Measurements from ENCODE around the gene CDCA5.

CDCA5 gene

DNA sequence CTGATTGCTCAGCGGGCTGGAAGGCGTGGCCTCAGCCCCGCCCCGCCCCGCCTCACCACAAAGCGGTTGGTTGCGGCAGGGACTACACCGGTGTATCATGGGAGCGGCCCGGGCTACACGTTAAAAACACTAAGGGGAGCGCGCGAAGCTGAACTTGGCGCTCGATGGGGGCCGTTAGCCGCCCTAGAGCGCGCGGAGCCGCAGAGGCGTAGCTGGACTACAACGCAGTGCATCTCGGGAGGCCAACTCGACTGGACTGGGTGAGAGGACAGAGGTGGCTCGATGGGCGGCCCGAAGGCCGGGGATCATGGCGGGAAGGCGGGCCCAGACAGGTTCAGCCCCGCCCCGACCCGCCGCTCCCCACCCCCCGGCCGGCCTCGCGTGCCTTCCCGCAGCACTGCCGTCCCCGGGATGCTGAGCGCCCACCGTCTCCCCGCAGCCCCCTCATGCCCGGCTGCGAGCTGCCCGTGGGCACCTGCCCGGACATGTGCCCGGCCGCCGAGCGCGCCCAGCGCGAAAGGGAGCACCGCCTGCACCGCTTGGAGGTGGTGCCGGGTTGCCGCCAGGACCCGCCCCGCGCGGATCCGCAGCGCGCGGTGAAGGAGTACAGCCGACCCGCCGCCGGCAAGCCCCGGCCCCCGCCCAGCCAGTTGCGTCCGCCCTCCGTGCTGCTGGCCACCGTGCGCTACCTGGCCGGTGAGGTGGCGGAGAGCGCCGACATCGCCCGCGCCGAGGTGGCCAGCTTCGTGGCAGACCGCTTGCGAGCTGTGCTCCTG is 42.8 kb downstream of the CDCA5 start, which contains the start of gene SAC3D1:
SAC3D1 (plus strand) TSS at position 364 of the 776 bp plus-strand sequence; CDS start at position 447, 83 bp downstream.
- peak; percentile 90 for DNase-seq

DNA sequence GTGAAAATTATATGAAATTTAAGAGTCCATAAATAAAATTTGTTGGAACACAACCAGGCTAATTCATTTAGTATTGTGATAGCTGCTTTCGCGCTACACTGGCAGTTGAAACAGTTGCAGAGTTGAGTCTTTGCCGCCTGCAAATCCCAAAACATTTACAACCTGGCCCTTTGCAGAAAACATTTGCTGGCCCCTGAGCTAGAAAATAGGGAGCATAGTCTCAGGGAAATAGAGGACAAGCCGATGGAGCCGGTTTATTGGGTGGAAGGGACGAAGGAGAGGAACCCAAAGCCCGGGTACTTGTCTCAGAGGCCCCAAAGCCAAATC is 43.4 kb downstream of the CDCA5 start:
- no peak for DNase-seq

DNA sequence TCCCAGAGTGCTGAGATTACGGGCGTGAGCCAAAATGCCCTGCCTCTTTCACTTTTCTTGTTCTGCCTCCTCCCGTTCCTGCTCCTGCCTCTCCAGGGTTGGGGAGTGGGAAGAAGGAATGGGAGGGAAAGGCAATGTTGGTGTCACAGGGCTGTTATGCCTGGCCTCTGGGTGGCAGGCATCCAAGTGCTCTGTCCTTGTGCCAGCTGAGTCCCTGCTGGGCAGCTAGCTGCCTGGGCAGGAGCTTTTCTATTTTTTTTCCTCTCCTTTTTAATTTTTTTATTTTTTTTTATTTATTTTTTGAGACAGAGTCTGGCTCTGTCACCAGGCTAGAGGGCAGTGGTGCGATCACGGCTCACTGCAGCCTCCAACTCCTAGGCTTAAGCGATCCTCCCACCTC is 46.9 kb downstream of the CDCA5 start:
- no peak for DNase-seq

DNA sequence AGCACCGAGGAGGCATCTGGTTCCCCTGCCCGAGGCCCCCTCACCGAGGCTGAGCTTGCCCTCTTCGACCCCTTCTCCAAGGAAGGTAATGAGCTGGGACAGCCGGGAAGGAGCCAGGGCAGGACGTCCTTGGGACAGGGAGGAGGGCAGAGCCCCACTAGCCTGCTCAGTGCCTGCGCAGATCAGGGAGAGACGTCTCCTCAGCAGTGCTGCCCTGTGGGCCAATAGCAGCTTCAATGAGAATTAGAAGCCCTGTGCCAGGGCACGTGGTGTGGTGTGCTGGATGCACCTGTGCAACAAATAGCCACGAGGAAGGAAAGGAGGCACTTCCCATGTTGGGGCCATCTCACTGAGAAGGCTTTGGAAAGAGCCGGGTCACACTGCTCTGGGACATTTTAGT is 48.3 kb downstream of the CDCA5 start:
- no peak for DNase-seq

DNA sequence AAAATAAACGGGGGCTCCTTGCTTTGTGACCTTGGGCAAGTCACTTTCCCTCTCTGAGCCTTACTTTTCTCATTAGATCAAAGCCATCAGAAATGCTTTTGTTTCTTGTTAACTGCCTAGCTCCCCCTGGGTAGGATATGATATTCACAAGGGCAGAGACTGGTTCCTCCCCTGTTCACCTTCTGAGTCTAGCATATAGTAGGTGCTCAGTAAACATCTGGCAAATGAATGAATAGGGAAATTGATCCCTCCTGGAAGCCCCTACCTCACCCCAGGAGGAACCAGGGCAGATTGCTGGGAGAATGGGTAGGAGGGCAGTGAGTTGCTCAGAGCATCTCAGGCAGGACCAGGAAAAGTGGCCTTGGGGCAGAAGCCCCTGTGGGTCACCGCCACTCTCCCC is 49.4 kb downstream of the CDCA5 start:
- no peak for DNase-seq

DNA sequence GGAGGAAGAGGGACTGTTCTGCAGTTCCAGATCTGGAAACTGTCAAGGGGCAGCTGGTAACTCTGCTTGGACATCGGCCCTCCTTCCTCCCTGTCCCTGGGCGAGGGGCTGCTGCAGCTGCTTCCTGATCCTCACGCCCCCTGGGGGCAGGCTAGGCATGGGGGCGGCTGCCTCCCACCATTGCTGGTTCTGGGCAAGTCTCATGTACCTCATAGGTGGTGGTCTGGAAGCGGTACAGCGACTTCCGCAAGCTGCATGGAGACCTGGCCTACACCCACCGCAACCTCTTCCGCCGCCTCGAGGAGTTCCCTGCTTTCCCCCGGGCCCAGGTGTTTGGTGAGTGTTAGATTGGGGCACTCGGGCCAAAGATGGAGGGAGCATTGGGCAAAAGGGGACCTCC is 51.6 kb downstream of the CDCA5 start:
- DNase-seq: no peak
